CD4-positive, alpha-beta T cell treated with Interleukin-2 at 100 ng/mL for 4 hours (primary cell): ENCODE measurements around the gene RHAG.

Source experiments
- DNase-seq: peaks from one replicate; pipeline ENCODE4 v3.0.0-alpha.2; 2020; ENCODE audit warnings: low spot score

RHAG gene

GRCh38 chr6:49564552-49564951, 72.1 kb downstream of the RHAG start:
- DNase-seq = no peak

- no peak for DNase-seq
Observed at GRCh38 chr6:49563006-49563886, 73.4 kb downstream of the RHAG start.

DNA sequence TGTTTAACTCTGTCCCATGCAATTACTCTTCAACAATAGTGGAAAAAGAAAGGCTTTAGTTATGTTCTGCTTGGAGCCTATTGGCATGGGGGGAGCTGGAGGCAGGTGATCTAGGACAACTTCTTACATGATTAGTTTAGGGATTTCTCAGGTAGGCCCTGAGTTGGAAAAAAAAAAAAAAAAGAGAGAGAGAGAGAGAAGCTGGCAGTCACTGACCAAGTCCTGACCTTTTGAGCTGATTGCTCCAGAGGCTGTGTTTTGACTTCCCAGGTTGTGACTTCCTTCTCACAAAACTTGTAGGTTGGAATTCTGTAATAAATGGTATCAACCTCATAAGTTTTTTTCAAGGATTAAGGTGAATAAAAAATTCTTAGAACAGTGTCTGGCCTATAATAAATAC, 78.4 kb downstream of the RHAG start:
- no peak for DNase-seq

GRCh38 chr6:49557177-49557576, 79.5 kb downstream of the RHAG start:
- DNase-seq = no peak

GRCh38 chr6:49556429-49556837, 80.2 kb downstream of the RHAG start:
- DNase-seq = no peak

- no peak for DNase-seq
Observed at GRCh38 chr6:49555951-49556350, 80.7 kb downstream of the RHAG start.
